ENCODE measurements around the gene IPPK.

Gene IPPK

DNA sequence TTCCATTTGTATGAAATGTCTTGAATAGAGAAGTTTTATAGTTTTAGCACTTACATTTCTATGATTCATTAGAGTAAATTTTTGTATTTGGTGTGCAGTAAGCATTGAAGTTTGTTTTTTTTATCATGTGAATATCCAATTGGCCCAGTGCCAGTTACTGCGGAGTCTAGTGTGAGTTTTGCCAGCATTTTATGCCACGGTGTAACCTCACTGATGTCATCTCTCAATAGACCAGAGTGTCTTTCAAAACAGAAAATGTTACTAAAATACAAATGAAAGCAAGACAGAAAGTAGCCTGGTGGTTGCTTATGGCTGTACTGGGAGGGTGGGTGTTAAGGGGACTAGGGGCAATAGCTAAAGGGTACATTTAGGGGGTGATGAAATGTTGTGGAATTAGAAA is 62.8 kb downstream of the IPPK start:
- H3K9me3 ChIP-seq (ENCODE audit: control insufficient read depth, low read length) = no peaks in the 10 kb centered on the region
- H3K36me3 ChIP-seq (ENCODE audit: control insufficient read depth, insufficient read depth, low read length) = no peaks in the 10 kb centered on the region
- no peaks in the 10 kb centered on the region for H3K27me3 ChIP-seq (ENCODE audit: control insufficient read depth, insufficient read depth, low read length)
- H3K9ac ChIP-seq = no peak overlapping the region
- no peak overlapping the region for H3K27ac ChIP-seq
- H3K4me3 ChIP-seq (ENCODE audit: low read depth, low read length) = no peak overlapping the region
- no peak overlapping the region for H2AFZ ChIP-seq
- TF ChIP-seq, protein P1, sequence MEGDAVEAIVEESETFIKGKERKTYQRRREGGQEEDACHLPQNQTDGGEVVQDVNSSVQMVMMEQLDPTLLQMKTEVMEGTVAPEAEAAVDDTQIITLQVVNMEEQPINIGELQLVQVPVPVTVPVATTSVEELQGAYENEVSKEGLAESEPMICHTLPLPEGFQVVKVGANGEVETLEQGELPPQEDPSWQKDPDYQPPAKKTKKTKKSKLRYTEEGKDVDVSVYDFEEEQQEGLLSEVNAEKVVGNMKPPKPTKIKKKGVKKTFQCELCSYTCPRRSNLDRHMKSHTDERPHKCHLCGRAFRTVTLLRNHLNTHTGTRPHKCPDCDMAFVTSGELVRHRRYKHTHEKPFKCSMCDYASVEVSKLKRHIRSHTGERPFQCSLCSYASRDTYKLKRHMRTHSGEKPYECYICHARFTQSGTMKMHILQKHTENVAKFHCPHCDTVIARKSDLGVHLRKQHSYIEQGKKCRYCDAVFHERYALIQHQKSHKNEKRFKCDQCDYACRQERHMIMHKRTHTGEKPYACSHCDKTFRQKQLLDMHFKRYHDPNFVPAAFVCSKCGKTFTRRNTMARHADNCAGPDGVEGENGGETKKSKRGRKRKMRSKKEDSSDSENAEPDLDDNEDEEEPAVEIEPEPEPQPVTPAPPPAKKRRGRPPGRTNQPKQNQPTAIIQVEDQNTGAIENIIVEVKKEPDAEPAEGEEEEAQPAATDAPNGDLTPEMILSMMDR (IDR thresholded peaks at IDR 0.05) = no peak
- H3K4me2 ChIP-seq (ENCODE audit: low read length) = no peak overlapping the region
- peaks cover 6% of the 10 kb centered on the region for H3K4me1 ChIP-seq
- H3K79me2 ChIP-seq = no peaks in the 10 kb centered on the region

DNA sequence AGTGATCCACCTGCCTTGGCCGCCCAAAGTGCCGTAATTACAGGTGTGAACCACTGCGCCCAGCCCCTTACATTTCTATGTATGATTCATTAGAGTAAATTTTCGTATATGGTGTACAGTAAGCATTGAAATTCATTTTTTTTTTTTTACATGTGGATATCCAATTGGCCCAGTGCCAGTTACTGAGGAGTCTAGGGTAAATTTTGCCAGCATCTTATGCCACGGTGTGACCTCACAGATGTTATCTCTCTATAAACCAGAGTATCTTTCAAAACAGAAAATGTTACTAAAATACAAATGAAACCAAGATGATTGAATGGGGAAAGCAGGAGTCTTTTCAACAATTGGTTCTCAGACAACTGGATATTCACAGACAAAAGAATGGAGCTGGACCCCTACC is 64.7 kb downstream of the IPPK start:
- H3K9ac ChIP-seq = no peak overlapping the region
- H2AFZ ChIP-seq = no peak overlapping the region
- H3K27me3 ChIP-seq (ENCODE audit: control insufficient read depth, insufficient read depth, low read length) = no peaks in the 10 kb centered on the region
- H3K4me3 ChIP-seq (ENCODE audit: low read depth, low read length) = no peak overlapping the region
- no peaks in the 10 kb centered on the region for H3K79me2 ChIP-seq
- H3K27ac ChIP-seq = no peak overlapping the region
- peaks cover 6% of the 10 kb centered on the region for H3K4me1 ChIP-seq
- H3K9me3 ChIP-seq (ENCODE audit: control insufficient read depth, low read length) = no peaks in the 10 kb centered on the region
- no peak overlapping the region for H3K4me2 ChIP-seq (ENCODE audit: low read length)
- no peaks in the 10 kb centered on the region for H3K36me3 ChIP-seq (ENCODE audit: control insufficient read depth, insufficient read depth, low read length)
- TF ChIP-seq, protein P1 (IDR thresholded peaks at IDR 0.05) = no peak

DNA sequence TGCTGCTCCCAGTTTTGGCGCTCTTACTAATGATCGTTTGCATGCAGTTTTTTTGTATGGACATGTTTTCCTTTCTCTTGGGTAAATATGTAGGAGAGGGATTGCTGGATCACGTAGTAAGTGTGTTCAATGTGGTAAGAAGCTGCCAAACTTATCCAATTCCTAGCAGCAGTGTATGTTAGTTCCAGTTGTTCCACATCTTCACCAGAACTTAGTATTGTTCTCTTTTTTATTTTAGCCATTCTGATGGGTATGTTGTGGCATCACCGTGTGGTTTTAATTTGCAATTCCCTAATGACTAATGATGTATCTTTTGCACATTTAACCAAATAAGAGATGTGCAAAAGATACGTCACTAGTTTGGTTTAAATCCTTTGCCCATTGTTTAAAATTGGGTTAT is 65.9 kb downstream of the IPPK start:
- Histone ChIP-seq H3K4me3 (ENCODE audit: low read depth, low read length) (no peak overlapping the region), H3K9me3 (ENCODE audit: control insufficient read depth, low read length) (no peaks in the 10 kb centered on the region), H3K4me1 (peaks cover 4% of the 10 kb centered on the region), H3K36me3 (ENCODE audit: control insufficient read depth, insufficient read depth, low read length) (no peaks in the 10 kb centered on the region), H3K9ac (no peak overlapping the region), H2AFZ (no peak overlapping the region), H3K27me3 (ENCODE audit: control insufficient read depth, insufficient read depth, low read length) (no peaks in the 10 kb centered on the region), H3K4me2 (ENCODE audit: low read length) (no peak overlapping the region), H3K27ac (no peak overlapping the region), H3K79me2 (no peaks in the 10 kb centered on the region)
- TF ChIP-seq, protein P1 (IDR thresholded peaks at IDR 0.05) = no peak

DNA sequence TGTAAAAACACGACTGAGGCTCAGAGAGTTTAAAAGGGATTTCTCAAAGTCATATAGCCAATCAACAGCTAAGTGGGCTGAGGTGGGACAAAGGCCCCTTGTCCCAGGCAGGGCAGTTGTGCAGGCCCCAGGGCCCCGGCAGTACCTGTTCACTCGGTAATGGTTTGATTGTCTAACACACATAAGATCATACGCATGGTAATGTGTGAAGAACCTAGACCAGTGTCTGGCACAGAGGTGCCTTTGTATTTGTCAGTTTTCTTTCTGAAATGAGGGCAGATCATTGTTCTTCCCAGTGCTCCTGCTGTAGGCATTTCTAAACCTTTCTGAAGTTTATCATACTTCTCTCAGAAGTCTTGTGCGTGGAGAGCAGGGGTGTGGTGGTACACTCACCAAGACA is 66.8 kb downstream of the IPPK start:
- no peaks in the 10 kb centered on the region for H3K79me2 ChIP-seq
- H3K4me2 ChIP-seq (ENCODE audit: low read length) = no peak overlapping the region
- H3K27ac ChIP-seq = no peak overlapping the region
- no peaks in the 10 kb centered on the region for H3K27me3 ChIP-seq (ENCODE audit: control insufficient read depth, insufficient read depth, low read length)
- no peak overlapping the region for H3K9ac ChIP-seq
- H3K9me3 ChIP-seq (ENCODE audit: control insufficient read depth, low read length) = no peaks in the 10 kb centered on the region
- no peak overlapping the region for H2AFZ ChIP-seq
- no peak overlapping the region for H3K4me3 ChIP-seq (ENCODE audit: low read depth, low read length)
- no peaks in the 10 kb centered on the region for H3K36me3 ChIP-seq (ENCODE audit: control insufficient read depth, insufficient read depth, low read length)
- TF ChIP-seq, protein P1 (IDR thresholded peaks at IDR 0.05) = no peak
- no peaks in the 10 kb centered on the region for H3K4me1 ChIP-seq

DNA sequence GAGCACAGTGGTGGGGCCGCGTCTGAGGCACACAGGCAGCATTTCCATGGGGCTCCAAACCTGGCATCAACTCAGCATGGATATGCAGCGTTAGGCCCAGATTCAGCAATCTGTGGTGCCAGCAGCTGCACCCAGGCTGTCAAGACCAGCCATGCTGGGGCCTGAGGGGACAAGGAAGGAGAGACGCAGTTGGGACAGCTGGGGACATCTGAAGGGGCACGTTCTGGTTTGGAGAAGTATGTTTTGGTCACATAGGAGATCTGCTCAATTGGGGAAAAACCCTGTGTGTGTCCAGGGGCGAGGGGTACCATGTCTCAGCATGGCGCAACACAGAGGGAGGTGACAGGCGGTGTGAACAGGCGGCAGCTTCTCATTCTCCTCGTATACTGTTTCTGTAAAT is 67.5 kb downstream of the IPPK start:
- Histone ChIP-seq H2AFZ (no peak overlapping the region), H3K79me2 (no peaks in the 10 kb centered on the region), H3K4me2 (ENCODE audit: low read length) (no peak overlapping the region), H3K9me3 (ENCODE audit: control insufficient read depth, low read length) (no peaks in the 10 kb centered on the region), H3K36me3 (ENCODE audit: control insufficient read depth, insufficient read depth, low read length) (no peaks in the 10 kb centered on the region), H3K4me1 (no peaks in the 10 kb centered on the region), H3K4me3 (ENCODE audit: low read depth, low read length) (no peak overlapping the region), H3K9ac (no peak overlapping the region), H3K27me3 (ENCODE audit: control insufficient read depth, insufficient read depth, low read length) (no peaks in the 10 kb centered on the region), H3K27ac (no peak overlapping the region)
- TF ChIP-seq, protein P1 (IDR thresholded peaks at IDR 0.05) = no peak
